ENCODE data around the gene TWSG1.

Gene TWSG1

GRCh38 chr18:9334329-9334972, at the start of gene TWSG1:
TWSG1 (plus strand) TSS chr18:9334773; CDS start chr18:9337230, 2,457 bp downstream.
- peak; percentile 95 for DNase-seq (ENCODE audit: extremely low read depth, insufficient read length)
- Histone ChIP-seq H3K4me3 (replicated peaks; ENCODE audit: low read depth, low read length) (peak within 1 kb of the TSS; percentile 79), H3K36me3 (ENCODE audit: control insufficient read depth, insufficient read depth, low read length) (no peaks in the 10 kb centered on the region; the same call in 1 of the 2 replicates), H3K27me3 (replicated peaks; ENCODE audit: control insufficient read depth, insufficient read depth, low read length) (no peaks in the 10 kb centered on the region)
- TF ChIP-seq, protein P1, sequence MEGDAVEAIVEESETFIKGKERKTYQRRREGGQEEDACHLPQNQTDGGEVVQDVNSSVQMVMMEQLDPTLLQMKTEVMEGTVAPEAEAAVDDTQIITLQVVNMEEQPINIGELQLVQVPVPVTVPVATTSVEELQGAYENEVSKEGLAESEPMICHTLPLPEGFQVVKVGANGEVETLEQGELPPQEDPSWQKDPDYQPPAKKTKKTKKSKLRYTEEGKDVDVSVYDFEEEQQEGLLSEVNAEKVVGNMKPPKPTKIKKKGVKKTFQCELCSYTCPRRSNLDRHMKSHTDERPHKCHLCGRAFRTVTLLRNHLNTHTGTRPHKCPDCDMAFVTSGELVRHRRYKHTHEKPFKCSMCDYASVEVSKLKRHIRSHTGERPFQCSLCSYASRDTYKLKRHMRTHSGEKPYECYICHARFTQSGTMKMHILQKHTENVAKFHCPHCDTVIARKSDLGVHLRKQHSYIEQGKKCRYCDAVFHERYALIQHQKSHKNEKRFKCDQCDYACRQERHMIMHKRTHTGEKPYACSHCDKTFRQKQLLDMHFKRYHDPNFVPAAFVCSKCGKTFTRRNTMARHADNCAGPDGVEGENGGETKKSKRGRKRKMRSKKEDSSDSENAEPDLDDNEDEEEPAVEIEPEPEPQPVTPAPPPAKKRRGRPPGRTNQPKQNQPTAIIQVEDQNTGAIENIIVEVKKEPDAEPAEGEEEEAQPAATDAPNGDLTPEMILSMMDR (IDR thresholded peaks at IDR 0.05; ENCODE audit: insufficient read depth, low read length, poor library complexity, severe bottlenecking): peak; percentile 45

GRCh38 chr18:9285604-9286003, 49.0 kb upstream of the TWSG1 start:
- Histone ChIP-seq H3K36me3 (ENCODE audit: control insufficient read depth, insufficient read depth, low read length) (no peaks in the 10 kb centered on the region), H3K4me3 (replicated peaks; ENCODE audit: low read depth, low read length) (no peak overlapping the region), H3K27me3 (replicated peaks; ENCODE audit: control insufficient read depth, insufficient read depth, low read length) (no peaks in the 10 kb centered on the region)
- TF ChIP-seq, protein P1 (IDR thresholded peaks at IDR 0.05; ENCODE audit: insufficient read depth, low read length, poor library complexity, severe bottlenecking): no peak
- DNase-seq (ENCODE audit: extremely low read depth, insufficient read length): no peak

GRCh38 chr18:9287036-9287435, 47.5 kb upstream of the TWSG1 start:
- Histone ChIP-seq H3K4me3 (replicated peaks; ENCODE audit: low read depth, low read length) (no peak overlapping the region), H3K36me3 (ENCODE audit: control insufficient read depth, insufficient read depth, low read length) (no peaks in the 10 kb centered on the region), H3K27me3 (replicated peaks; ENCODE audit: control insufficient read depth, insufficient read depth, low read length) (no peaks in the 10 kb centered on the region)
- TF ChIP-seq, protein P1 (IDR thresholded peaks at IDR 0.05; ENCODE audit: insufficient read depth, low read length, poor library complexity, severe bottlenecking): no peak
- DNase-seq (ENCODE audit: extremely low read depth, insufficient read length): no peak

- no peak for DNase-seq (ENCODE audit: extremely low read depth, insufficient read length)
- Histone ChIP-seq H3K27me3 (replicated peaks; ENCODE audit: control insufficient read depth, insufficient read depth, low read length) (no peaks in the 10 kb centered on the region), H3K36me3 (ENCODE audit: control insufficient read depth, insufficient read depth, low read length) (no peaks in the 10 kb centered on the region), H3K4me3 (replicated peaks; ENCODE audit: low read depth, low read length) (no peak overlapping the region)
- TF ChIP-seq, protein P1 (IDR thresholded peaks at IDR 0.05; ENCODE audit: insufficient read depth, low read length, poor library complexity, severe bottlenecking): no peak
Observed at GRCh38 chr18:9289698-9290097, 44.9 kb upstream of the TWSG1 start.

- Histone ChIP-seq H3K36me3 (ENCODE audit: control insufficient read depth, insufficient read depth, low read length) (no peaks in the 10 kb centered on the region), H3K4me3 (replicated peaks; ENCODE audit: low read depth, low read length) (no peak overlapping the region), H3K27me3 (replicated peaks; ENCODE audit: control insufficient read depth, insufficient read depth, low read length) (no peaks in the 10 kb centered on the region)
- TF ChIP-seq, protein P1 (IDR thresholded peaks at IDR 0.05; ENCODE audit: insufficient read depth, low read length, poor library complexity, severe bottlenecking): no peak
- DNase-seq (ENCODE audit: extremely low read depth, insufficient read length): no peak
Observed at GRCh38 chr18:9290156-9290555, 44.4 kb upstream of the TWSG1 start.

- DNase-seq (ENCODE audit: extremely low read depth, insufficient read length): no peak
- Histone ChIP-seq H3K27me3 (replicated peaks; ENCODE audit: control insufficient read depth, insufficient read depth, low read length) (no peaks in the 10 kb centered on the region), H3K4me3 (replicated peaks; ENCODE audit: low read depth, low read length) (no peak overlapping the region), H3K36me3 (ENCODE audit: control insufficient read depth, insufficient read depth, low read length) (no peaks in the 10 kb centered on the region)
- TF ChIP-seq, protein P1 (IDR thresholded peaks at IDR 0.05; ENCODE audit: insufficient read depth, low read length, poor library complexity, severe bottlenecking): no peak
Observed at GRCh38 chr18:9292047-9292446, 42.5 kb upstream of the TWSG1 start.

All from GM06990 (cell line).